Erythroblast (primary cell): Measurements from ENCODE around the gene UBE2V1.

Experiments used
- DNase-seq, 2 experiments: peaks; one replicate each; lab custom pipeline; 2025; lab: John Stamatoyannopoulos, UW
- GATA1 ChIP-seq: IDR thresholded peaks from 2 replicates; pipeline ENCODE4 v1.6.1; 2011; ENCODE audit warnings: low read depth, mild to moderate bottlenecking, control low read depth, low read length, moderate library complexity
- POLR2A ChIP-seq: IDR thresholded peaks from 2 replicates; pipeline ENCODE4 v1.6.1; 2011; ENCODE audit warnings: mild to moderate bottlenecking, low read length

UBE2V1 gene

DNA sequence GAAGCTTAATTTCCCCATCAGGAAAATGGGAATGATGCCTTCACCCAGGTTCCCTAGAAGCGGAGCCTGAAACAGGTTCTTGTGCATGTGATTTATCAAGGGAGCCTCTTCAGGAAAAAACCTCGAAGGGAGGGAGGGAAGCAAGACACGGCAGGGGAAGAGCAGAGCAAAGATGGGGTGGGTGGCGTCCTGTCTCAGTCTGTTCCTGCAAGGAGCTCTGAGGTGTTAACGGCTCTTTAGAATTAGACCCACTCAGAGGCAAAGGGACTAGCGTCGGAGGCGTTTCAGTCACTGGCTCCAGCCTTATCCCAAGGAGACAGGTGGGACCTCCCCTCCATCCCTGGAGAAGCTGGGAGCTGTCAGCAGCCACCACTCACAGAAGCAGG, 15.6 kb upstream of the UBE2V1 start:
- no peak for TF ChIP-seq POLR2A
- DNase-seq: no peak

DNA sequence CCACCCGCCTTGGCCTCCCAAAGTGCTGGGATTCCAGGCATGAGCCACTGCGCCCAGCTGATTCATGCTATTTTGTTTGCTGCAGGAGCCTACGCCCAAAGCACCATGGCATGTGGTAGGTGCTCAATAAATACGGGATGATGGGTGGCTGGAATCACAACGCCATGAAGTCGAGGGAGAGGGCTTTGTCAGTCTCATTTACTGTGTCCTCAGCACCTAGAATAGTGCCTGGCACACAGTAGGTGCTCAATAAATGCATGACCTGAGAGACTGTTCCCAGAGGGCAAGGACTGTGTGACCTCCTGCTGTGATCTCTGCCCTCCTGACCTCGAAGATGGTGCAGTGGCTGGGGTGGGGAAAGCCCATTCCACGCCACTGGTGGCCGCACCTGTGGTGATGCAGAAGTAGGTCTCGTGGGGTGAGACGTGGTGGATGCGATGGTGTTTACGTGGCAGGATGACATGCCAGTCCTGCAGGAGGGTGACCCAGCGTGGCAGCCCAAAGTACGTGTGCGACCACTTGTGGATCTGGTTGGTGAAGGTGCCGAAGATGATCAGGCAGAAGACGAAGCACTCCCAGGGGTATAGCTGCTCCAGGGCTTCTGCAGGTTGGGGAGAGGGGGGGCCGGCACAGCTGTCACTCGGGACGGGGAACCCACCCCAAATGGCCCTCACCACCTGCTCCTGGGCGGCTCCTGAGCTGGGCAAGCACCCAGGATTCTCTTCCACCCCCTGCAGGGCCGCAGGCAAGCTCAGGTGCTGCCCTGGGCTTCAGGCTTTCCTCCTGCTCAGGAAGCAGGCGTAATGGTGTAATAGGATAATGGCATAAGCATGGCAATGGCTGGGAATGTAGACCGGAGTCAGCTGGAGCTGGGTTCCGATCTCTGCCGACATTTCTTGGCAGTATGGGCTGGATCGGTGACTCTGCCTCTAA, 14.9 kb upstream of the UBE2V1 start:
- DNase-seq: no peak
- TF ChIP-seq POLR2A (no peak), GATA1 (no peak)

DNA sequence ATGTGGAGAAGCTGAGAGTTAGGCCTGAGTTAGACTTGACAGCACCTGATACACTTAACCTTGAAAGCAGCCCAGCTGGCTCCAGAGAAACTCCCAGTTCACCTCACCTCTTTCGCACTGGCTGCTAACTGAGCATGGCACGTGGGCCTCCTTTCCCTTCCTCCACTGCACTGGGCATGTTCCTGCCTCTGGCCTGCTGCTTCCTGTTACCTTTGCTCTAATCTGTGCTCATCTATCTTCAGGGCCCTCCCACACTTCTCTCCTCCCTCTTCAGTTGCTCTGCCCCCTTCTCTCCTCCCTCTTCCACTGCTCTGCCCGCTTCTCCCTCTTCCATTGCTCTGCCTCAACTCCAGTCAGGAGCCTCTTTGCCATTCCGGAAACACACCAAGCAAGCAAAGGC, 13.7 kb upstream of the UBE2V1 start:
- no peak for DNase-seq
- TF ChIP-seq POLR2A: no peak

DNA sequence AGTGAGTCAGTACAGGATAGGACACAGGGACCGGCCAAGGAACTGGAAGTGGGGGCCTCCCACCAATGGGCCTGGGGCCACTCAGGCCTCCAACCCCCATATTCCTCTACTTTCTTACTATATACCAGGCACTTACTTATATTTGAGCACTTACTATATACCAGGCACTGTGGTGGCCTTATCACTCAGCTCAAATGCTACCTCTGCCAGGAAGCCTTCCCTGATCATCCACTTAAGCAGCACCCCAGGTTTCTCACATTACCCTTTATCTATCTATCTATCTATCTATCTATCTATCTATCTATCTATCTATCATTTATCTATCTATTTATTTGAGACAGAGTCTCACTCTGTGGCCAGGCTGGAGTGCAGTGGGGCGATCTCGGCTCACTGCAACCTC, 12.3 kb upstream of the UBE2V1 start:
- no peak for DNase-seq
- TF ChIP-seq POLR2A (no peak), GATA1 (no peak)

DNA sequence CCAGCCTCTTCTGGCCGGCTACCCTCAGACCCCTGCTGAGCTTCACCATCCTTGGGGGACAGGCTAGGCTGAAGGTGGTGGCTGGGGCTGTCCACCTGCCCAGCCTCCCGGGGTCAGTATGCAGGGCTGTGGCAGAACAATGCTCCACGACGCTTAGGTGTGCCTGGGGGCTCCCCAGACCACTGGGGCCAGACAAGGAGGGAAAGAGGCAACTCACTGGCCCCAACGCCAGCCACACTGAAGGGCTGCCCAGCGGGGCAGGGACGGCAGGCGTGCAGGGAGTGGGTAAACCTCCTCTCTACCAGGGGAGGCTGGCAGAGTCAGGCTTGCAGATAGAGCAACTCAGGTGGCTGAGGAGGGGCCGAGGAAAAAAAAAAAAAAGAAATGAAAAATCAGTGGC, 11.5 kb upstream of the UBE2V1 start:
- TF ChIP-seq POLR2A (no peak), GATA1 (no peak)
- DNase-seq: no peak

DNA sequence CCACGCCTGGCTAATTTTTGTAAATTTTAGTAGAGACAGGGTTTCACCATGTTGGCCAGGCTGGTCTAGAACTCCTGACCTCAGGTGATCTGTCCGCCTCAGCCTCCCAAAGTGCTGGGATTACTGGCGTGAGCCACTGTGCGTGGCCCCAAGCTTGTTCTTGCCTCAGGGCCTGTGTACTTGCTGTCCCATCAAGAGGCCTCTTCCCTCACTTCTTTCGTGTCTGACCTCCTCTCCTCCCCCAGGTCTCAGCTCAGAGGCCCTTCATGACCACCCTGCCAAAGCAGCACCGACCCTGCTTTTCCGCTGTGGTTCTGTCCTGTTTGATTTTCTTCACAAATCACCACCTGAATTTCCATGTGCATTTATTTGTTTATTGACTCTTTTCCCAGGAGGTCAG, 10.5 kb upstream of the UBE2V1 start:
- DNase-seq: no peak
- TF ChIP-seq GATA1: no peak
- TF ChIP-seq POLR2A: no peak

DNA sequence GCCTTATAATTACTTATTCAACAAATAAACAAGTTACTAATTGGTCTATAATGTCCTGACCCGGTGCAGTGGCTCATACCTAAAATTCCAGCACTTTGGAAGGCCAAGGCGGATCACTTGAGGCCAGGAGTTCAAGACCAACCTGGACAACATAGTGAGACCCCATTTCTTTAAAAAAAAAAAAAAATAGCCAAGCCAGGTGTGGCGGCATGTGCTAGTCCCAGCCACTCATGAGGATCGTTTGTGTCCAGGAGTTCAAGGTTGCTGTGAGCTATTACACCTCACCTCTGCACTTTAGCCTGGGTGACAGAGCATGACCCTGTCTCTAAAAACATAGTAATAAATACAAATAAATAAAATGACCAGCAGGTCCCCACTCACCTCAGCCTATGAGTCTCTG, 9.8 kb upstream of the UBE2V1 start:
- no peak for TF ChIP-seq POLR2A
- TF ChIP-seq GATA1: no peak
- DNase-seq: no peak

DNA sequence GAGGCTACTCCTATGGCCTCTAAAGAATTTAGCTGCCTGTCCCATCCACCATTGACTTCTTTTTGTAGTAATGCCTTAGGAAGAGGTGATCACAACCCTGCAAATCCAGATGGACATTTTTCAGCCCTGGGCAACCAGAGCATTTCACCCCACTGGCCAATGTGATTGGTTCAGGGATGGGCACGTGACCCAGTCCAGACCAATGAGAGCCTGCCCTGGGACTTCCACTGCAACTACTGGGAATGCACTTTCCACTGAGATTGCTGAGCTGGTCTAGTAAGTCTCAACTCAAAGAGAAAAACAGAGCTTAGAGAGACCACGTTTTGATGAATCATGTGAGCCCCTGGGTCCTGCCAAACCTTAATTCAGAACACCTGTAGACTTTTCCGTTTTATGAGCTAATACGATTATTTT, 8.9 kb upstream of the UBE2V1 start:
- TF ChIP-seq GATA1 (no peak), POLR2A (no peak)
- DNase-seq: peak; percentile 17 to 30

DNA sequence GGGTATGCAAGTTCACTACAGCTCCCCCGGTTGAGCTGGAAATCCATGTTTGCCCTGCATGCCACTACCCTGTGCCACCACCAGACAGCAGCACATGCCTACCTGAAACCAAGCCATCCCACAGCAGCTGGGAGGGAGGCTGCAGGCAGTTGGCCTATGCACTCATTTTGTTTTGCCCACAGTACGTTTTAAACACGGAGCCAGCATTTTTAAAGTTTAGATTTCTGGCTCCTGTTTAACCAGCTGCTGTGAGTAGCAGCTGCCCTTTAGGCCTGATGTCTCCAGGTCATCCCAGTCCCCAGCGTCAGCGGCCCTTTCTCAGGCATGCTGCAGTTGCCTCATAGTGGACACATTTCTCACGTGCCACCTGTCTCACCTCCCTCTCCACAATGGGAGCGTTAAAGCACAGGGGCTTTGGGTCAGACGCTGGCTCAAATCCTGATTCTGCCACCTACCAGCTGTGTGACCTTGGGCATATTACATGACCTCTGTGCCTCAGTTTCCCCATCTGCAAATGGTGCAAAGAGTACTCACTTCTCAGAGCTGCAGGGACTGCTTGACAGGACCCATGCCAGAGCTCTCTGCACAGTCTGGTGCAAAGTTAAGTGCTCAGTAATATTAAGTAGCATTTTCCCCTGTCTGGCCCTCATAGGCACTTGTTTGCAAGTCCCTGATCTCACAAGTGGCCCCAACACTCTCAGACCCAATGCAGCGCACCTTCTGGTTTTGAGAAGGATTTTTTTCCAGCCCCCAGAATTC, 8.2 kb upstream of the UBE2V1 start:
- peak; percentile 71 to 79 for DNase-seq
- TF ChIP-seq POLR2A (no peak), GATA1 (no peak)

DNA sequence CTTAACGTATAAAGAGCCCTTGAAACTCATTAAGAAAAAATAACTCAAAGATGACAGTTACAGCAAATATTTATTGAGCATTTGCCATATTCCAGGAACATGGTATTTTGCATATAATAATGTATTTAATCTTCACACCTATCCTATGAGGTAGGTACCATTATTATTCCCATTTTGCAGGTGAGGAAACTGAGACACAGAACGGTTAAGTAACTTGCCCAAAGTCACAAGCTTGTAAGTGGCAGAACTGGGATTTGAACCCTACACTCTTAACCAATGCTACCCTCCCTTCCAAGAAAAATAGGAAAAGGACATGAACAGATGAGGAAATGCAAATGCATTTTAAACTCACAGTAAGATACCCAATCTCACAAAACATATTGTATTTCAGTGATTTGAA, 5.3 kb upstream of the UBE2V1 start:
- DNase-seq: no peak
- TF ChIP-seq GATA1 (no peak), POLR2A (no peak)

DNA sequence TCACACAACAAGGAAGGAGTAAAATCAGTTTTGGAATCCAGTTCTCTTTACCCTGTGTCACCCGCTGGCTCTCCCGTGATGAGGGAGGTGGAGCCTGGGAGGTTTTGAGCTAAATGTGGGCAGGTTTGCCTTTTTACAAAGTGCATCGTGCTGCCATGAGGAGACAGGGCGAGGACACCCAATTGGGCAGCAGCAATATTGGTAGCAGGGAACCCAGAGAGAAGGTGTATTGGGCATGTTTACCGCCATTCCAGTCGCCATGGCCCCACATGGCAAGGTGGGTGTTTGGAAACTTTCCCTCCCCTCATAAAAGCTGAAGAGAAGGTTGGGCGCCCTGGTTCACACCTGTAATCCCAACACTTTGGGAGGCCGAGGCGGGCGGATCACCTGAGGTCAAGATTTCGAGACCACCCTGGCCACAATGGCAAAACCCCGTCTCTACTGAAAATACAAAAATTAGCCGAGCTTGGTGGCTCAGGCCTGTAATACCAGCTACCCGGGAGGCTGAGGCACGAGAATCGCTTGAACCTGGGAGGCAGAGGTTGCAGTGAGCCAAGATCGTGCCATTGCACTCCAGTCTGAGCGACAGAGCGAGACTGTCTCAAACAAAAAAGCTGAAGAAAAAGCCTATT, 3.5 kb upstream of the UBE2V1 start:
- no peak for DNase-seq
- TF ChIP-seq GATA1: no peak
- TF ChIP-seq POLR2A: no peak

DNA sequence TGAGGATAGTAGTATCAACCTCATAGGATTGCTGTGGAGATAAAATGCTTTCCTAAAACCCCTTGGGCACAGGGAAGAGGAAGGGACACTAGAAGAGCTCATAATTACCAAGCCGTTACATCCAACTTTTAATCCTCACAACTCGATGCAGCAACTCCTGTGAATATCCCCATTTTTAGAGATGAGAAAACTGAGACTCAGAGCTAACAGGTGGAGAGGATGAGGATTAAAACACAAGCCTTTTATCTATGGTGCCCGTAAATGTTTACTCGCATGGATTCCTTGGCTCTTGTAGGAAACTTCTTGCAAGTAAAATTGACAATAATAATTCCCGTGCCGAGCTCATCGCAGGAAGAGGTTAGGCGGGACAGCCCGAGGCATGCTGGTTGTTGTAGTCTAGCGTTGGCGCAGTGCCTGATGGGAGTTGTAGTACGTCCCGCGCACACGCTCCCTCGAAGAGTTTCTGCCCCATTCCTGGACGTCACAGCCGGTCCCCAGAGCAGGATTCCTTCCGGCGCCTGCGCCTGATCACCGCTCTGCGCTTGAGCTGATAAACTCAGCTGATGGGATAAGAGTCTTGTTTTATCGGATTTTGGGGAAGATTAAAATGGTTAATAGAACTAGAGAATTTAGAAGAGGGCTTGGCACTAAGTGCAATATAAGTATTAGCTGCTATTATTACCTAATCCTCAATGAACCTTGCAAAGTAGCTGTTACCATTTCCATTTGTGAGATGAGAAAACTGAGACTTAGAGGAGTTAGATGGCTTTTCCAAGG, 2.8 kb upstream of the UBE2V1 start:
- TF ChIP-seq GATA1 (no peak), POLR2A (peak; percentile 74)
- DNase-seq: peak; percentile 96 to 97

DNA sequence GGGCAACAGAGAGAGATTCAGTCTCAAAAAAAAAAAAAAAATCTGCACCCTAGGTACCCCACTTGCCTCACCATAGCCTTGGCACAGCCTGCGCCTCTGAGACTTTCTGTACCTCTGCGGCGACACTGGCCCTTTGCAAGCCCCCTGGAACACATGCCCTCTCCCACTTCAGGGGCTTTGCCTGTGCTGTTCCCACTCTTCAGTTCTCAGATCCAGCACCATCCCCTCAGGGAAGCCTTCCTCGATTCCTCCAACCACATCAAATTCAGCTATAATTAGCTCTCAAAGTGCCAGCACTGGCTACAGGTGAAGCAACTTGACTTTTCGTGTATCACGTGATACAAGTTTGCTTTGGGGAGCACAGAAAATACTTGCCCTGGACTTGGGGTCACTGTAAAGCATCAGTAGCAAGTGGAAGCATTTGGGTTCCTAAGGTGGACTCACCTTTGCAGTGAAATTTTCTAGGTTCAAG, 2.1 kb upstream of the UBE2V1 start:
- DNase-seq: peak in 1 of 2 experiments; percentile 37
- TF ChIP-seq POLR2A (no peak), GATA1 (no peak)
